Colonic mucosa (tissue), 4 donors: ENCODE results near the gene ABCB11. TPM values are rescaled to one million over a fixed set of nuclear protein-coding genes. Genes with fewer than 3 reads are reported as not detected.

Source experiments
- DNase-seq: peaks from one replicate; pipeline ENCODE4 v3.0.0-alpha.2; 2020
- H3K27ac ChIP-seq: fragments of 200-600 bp; one replicate; pipeline ENCODE4 v1.8.0; 2021
- H3K27me3 ChIP-seq: fragments of 200-600 bp; one replicate; pipeline ENCODE4 v1.8.0; 2021
- H3K36me3 ChIP-seq: fragments of 200-600 bp; one replicate; pipeline ENCODE4 v1.8.0; 2021
- H3K4me1 ChIP-seq: fragments of 200-600 bp; one replicate; pipeline ENCODE4 v1.8.0; 2021; ENCODE audit warnings: mild to moderate bottlenecking
- H3K4me3 ChIP-seq: fragments of 200-600 bp; one replicate; pipeline ENCODE4 v1.8.0; 2021
- H3K9ac ChIP-seq, 2 donors: one replicate each; pipeline ENCODE4 v1.7.0; 2013; ENCODE audit warnings: control low read depth in 2 of 2, low read depth in 2 of 2, low read length in 2 of 2
- H3K9me3 ChIP-seq: fragments of 200-600 bp; one replicate; pipeline ENCODE4 v1.8.0; 2021
- intact Hi-C: fragments of 100-400 bp; cut with DNase I; formaldehyde crosslinking; loops from one replicate; pipeline ENCODE4 v1.14.1; 2022
- total RNA-seq, 2 donors: library from RNA; stranded (reverse); fragmentation: NEBNext Ultra II Directional in 1 of 2; extraction: Animal tissue kit (Norgen Biotek cat#: 25700) in 1 of 2; gene quantifications; one replicate each; pipeline ENCODE4 v1.2.1, GENCODE V29; 2021
- TF ChIP-seq, protein P1 (sequence below): fragments of 200-600 bp; IDR thresholded peaks from one replicate; pipeline ENCODE4 v1.8.0; 2022; ENCODE audit warnings: antibody characterized with exemption, mild to moderate bottlenecking
- donor health status: healthy.
- donor health status: DM: no; HTN: no; CAD: no.
- donor health status: DM: no; HTN: no; CAD: no.

The ABCB11 gene
- total RNA-seq, 2 donors from 2014 or later = 0.74 to 1.1 TPM

DNA sequence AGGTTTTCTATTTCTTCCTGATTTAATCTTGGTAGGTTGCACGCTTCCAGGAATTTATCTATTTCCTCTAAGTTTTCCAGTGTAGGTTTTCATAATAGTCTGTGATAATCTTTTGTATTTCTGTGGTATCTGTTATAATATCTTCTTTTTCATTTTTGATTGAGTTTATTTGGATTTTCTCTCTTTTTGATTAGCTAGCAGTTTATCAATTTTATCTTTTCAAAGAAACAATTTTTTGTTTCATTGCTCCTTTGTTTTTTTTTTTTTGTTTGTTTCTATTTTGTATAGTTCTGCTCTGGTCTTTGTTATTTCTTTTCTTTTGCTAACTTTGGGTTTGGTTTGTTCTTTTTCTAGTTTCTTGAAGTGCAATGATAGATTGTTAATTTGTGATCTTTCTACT lies 78.7 kb downstream of the ABCB11 start:
- TF ChIP-seq, protein P1, sequence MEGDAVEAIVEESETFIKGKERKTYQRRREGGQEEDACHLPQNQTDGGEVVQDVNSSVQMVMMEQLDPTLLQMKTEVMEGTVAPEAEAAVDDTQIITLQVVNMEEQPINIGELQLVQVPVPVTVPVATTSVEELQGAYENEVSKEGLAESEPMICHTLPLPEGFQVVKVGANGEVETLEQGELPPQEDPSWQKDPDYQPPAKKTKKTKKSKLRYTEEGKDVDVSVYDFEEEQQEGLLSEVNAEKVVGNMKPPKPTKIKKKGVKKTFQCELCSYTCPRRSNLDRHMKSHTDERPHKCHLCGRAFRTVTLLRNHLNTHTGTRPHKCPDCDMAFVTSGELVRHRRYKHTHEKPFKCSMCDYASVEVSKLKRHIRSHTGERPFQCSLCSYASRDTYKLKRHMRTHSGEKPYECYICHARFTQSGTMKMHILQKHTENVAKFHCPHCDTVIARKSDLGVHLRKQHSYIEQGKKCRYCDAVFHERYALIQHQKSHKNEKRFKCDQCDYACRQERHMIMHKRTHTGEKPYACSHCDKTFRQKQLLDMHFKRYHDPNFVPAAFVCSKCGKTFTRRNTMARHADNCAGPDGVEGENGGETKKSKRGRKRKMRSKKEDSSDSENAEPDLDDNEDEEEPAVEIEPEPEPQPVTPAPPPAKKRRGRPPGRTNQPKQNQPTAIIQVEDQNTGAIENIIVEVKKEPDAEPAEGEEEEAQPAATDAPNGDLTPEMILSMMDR = no peak
- no peak overlapping the region for H3K9ac ChIP-seq
- no peaks in the 10 kb centered on the region for H3K9me3 ChIP-seq
- H3K4me3 ChIP-seq = no peak overlapping the region
- no peak overlapping the region for H3K27ac ChIP-seq
- intact Hi-C loops = loop anchor here (5.0 kb wide), 1 partner anchor 190 kb away; no protein-coding TSS in a partner anchor
- H3K27me3 ChIP-seq = no peaks in the 10 kb centered on the region
- H3K4me1 ChIP-seq = no peaks in the 10 kb centered on the region
- H3K36me3 ChIP-seq = no peaks in the 10 kb centered on the region
- DNase-seq = no peak

DNA sequence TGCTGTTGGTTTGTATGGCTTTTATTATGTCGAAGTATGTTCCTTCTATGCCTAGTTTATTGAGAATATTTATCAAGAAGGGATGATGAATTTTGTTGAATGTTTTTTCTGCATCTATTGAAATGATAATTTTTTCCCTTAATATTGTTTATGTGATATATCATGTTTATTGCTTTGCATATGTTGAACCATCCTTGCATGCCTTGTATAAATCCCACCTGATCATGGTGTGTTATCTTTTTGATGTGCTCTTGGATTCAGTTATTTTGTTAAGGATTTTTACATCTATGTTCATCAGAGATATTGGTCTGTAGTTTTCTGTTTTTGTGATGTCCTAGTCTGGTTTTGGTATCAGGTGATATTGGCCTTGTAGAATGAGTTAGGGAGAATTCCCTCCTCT lies 79.3 kb downstream of the ABCB11 start:
- Histone ChIP-seq H3K36me3 (no peaks in the 10 kb centered on the region), H3K4me1 (no peaks in the 10 kb centered on the region), H3K9ac (no peak overlapping the region), H3K4me3 (no peak overlapping the region), H3K27me3 (no peaks in the 10 kb centered on the region), H3K27ac (no peak overlapping the region), H3K9me3 (no peaks in the 10 kb centered on the region)
- TF ChIP-seq, protein P1 = no peak
- intact Hi-C loops = loop anchor here (5.0 kb wide), 1 partner anchor 190 kb away; no protein-coding TSS in a partner anchor
- no peak for DNase-seq

DNA sequence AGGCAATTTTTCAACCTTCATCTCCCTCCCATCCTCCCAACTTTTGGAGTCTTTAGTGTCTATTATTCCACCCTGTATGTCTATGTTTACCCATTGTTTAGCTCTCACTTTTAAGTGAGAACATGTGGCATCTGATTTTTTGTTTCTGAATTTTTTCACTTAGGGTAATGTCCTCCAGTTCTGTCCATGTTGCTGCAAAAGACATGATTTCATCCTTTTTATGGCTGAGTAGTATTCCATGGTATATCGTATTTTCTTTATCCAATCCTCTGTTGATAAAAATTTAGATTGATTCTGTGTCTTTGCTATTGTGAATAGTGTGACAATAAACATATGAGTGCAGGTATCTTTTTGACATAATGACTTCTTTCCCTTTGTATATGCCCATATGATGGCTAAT lies 81.8 kb downstream of the ABCB11 start:
- Histone ChIP-seq H3K27me3 (no peaks in the 10 kb centered on the region), H3K9me3 (no peaks in the 10 kb centered on the region), H3K27ac (no peak overlapping the region), H3K4me3 (no peak overlapping the region), H3K4me1 (no peaks in the 10 kb centered on the region), H3K36me3 (no peaks in the 10 kb centered on the region), H3K9ac (no peak overlapping the region)
- DNase-seq = no peak
- TF ChIP-seq, protein P1 = no peak
- intact Hi-C loops = no loop called here

GRCh38 chr2:168948621-168949212 lies 82.4 kb downstream of the ABCB11 start:
- H3K27ac ChIP-seq = no peak overlapping the region
- TF ChIP-seq, protein P1 = peak; percentile 51
- H3K27me3 ChIP-seq = no peaks in the 10 kb centered on the region
- H3K4me1 ChIP-seq = no peaks in the 10 kb centered on the region
- no peak overlapping the region for H3K4me3 ChIP-seq
- no peak overlapping the region for H3K9ac ChIP-seq
- no peaks in the 10 kb centered on the region for H3K36me3 ChIP-seq
- DNase-seq = no peak
- intact Hi-C loops = no loop called here
- H3K9me3 ChIP-seq = no peaks in the 10 kb centered on the region

GRCh38 chr2:168945508-168945907 lies 85.6 kb downstream of the ABCB11 start:
- no peak overlapping the region for H3K4me3 ChIP-seq
- H3K9ac ChIP-seq = no peak overlapping the region
- TF ChIP-seq, protein P1 = no peak
- no peaks in the 10 kb centered on the region for H3K9me3 ChIP-seq
- no peak for DNase-seq
- intact Hi-C loops = no loop called here
- H3K36me3 ChIP-seq = no peaks in the 10 kb centered on the region
- no peak overlapping the region for H3K27ac ChIP-seq
- no peaks in the 10 kb centered on the region for H3K27me3 ChIP-seq
- H3K4me1 ChIP-seq = no peaks in the 10 kb centered on the region
